ENCODE results near the gene PANK2. TPM values are rescaled to one million over a fixed set of nuclear protein-coding genes. Genes with fewer than 3 reads are reported as not detected.

Gene PANK2
- total RNA-seq, 1 experiment from 2014 or later: 62.7 TPM

DNA sequence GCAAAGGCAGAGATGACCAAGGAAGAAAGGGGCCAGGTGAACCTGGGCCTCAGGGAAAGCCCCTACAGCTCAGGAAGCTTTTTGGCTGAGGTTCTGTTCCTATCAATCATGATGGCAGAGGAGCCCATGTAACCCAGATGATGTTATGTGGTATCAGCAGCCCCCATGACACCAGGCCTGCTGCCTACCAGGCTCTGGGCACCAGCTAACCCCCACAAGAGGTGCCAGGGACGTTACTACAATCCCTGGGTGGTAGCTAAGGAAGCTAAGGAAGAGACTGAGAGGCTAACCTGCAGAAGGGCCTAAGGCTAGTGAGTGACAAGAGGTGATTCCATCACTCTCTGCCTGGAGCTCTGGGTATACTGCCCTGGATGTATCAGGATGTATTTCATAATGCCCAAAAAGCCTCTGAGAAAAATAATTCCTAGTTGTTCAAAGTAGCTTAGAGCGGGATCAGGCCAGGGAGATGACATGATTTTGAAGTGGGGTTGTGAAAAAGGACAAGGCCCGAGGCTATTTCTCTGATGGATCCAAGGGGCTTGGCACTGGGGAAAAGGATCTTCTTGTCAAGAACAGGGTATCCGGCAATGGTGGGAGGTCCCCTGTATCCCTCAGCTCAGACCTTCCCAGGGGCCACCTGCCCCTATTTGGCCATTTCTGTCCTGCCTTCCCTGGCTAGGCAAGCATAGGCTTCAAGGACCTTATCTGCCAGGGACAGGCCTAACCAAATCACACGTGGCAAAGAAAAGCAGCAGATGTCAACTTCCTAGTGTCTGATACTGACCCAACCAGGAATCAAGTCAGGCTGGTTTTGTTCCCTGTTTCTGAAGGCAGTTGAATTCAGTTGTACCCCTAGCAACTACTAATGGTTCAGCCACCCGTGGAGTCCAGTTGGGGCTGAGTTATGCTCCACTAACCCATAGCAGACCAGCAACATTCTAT, 41.3 kb downstream of the PANK2 start (continued):
- TF ChIP-seq ZNF396 (CRISPR knock-in tag; IDR thresholded peaks at IDR 0.05; ENCODE audit: borderline replicate concordance) (no peak), EMX1 (CRISPR knock-in tag; IDR thresholded peaks at IDR 0.05) (peak; percentile 58; the same call in 1 of the 2 replicates), ZNF121 (CRISPR knock-in tag; IDR thresholded peaks at IDR 0.05) (no peak), JUN (CRISPR knock-in tag; IDR thresholded peaks at IDR 0.05) (no peak), JAZF1 (CRISPR knock-in tag; IDR thresholded peaks at IDR 0.05) (no peak), GRHL2 (CRISPR knock-in tag; IDR thresholded peaks at IDR 0.05; ENCODE audit: insufficient replicate concordance, severe bottlenecking) (no peak), CREM (CRISPR knock-in tag; IDR thresholded peaks at IDR 0.05) (no peak), RELA (CRISPR knock-in tag; IDR thresholded peaks at IDR 0.05; ENCODE audit: borderline replicate concordance) (no peak), FOXK1 (CRISPR knock-in tag; IDR thresholded peaks at IDR 0.05) (no peak), NR2C2 (CRISPR knock-in tag; IDR thresholded peaks at IDR 0.05) (no peak), ZNF671 (CRISPR knock-in tag; IDR thresholded peaks at IDR 0.05) (peak; percentile 88; the same call in 1 of the 2 replicates)
- TF ChIP-seq, protein P1, sequence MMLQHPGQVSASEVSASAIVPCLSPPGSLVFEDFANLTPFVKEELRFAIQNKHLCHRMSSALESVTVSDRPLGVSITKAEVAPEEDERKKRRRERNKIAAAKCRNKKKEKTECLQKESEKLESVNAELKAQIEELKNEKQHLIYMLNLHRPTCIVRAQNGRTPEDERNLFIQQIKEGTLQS (CRISPR knock-in tag; conservative IDR thresholded peaks at IDR 0.05): no peak
- TF ChIP-seq, protein P2, sequence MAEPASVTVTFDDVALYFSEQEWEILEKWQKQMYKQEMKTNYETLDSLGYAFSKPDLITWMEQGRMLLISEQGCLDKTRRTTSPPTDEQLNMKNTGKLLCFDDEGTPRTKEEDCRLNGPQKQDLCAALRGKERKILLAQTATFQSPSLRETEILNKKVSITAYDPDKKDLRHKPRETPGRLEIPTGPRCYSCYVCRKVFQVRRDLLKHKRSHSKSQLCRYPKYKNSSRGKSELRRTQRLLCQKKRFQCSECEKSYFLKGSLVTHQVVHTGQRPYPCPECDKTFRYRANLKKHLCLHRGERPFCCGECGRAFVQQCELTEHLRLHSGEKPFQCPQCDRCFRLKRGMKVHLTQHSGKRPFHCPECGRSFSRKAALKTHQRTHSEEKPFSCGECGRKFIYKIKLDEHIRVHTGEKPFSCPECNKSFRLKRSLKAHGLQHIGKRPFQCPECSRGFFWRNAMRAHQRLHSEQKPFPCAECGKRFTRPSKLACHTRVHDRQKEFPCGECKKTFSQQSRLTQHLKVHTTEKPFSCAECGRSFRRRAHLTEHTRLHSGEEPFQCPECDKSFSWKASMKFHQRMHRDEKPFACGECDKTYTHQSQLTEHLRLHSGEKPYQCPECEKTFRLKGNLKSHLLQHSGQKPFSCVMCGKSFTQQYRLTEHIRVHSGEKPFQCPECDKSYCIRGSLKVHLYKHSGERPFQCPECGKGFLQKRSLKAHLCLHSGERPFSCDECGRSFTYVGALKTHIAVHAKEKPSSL (CRISPR knock-in tag; conservative IDR thresholded peaks at IDR 0.05): 0 out of 2 replicates have a peak, but pooled peaks have one; percentile 12
- TF ChIP-seq, protein P3, sequence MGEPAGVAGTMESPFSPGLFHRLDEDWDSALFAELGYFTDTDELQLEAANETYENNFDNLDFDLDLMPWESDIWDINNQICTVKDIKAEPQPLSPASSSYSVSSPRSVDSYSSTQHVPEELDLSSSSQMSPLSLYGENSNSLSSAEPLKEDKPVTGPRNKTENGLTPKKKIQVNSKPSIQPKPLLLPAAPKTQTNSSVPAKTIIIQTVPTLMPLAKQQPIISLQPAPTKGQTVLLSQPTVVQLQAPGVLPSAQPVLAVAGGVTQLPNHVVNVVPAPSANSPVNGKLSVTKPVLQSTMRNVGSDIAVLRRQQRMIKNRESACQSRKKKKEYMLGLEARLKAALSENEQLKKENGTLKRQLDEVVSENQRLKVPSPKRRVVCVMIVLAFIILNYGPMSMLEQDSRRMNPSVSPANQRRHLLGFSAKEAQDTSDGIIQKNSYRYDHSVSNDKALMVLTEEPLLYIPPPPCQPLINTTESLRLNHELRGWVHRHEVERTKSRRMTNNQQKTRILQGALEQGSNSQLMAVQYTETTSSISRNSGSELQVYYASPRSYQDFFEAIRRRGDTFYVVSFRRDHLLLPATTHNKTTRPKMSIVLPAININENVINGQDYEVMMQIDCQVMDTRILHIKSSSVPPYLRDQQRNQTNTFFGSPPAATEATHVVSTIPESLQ (CRISPR knock-in tag; IDR thresholded peaks at IDR 0.05): no peak

DNA sequence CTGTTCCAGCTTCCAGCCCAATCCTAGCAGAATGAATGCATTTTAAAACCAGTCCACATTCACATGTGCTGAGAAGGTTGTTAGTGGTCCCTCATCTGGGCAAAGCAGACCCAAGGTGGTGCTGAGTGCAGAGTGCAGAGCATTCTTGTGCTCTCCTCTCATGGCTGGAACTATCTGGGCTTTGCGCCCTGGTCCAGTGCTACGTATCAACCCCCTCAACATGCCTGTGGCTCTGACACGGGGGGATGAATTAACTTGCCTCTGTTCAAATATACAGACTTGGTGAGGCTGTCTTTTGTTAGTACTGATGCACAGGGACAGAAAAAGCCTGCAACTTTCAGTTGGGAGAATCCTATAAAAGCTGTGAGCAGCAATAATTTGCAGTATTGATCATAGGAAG, 42.5 kb downstream of the PANK2 start:
- Mint-ChIP-seq H3K4me3 (no peak overlapping the region), H3K9me3 (no peaks in the 10 kb centered on the region), H3K27ac (no peak overlapping the region), H3K27me3 (ENCODE audit: low read depth) (no peaks in the 10 kb centered on the region), H3K36me3 (peaks cover 7% of the 10 kb centered on the region; the same call in 1 of the 2 replicates), H3K4me1 (peaks cover 16% of the 10 kb centered on the region)
- ATAC-seq (no peak), DNase-seq (ENCODE audit: low spot score) (no peak)
- CTCF ChIA-PET: no interaction called here
- POLR2A ChIA-PET: no interaction called here
- TF ChIP-seq OVOL2 (CRISPR knock-in tag; IDR thresholded peaks at IDR 0.05; ENCODE audit: borderline replicate concordance) (no peak), CBFB (CRISPR knock-in tag; IDR thresholded peaks at IDR 0.05; ENCODE audit: low read depth) (no peak), TEAD1 (CRISPR knock-in tag; IDR thresholded peaks at IDR 0.05) (no peak), FOXK1 (CRISPR knock-in tag; IDR thresholded peaks at IDR 0.05) (no peak), SMAD4 (CRISPR knock-in tag; IDR thresholded peaks at IDR 0.05) (no peak), CREB1 (CRISPR knock-in tag; IDR thresholded peaks at IDR 0.05) (no peak), ATF1 (CRISPR knock-in tag; IDR thresholded peaks at IDR 0.05) (no peak), NFE2L1 (CRISPR knock-in tag; IDR thresholded peaks at IDR 0.05) (no peak)
- TF ChIP-seq, protein P4, sequence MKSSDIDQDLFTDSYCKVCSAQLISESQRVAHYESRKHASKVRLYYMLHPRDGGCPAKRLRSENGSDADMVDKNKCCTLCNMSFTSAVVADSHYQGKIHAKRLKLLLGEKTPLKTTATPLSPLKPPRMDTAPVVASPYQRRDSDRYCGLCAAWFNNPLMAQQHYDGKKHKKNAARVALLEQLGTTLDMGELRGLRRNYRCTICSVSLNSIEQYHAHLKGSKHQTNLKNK (CRISPR knock-in tag; IDR thresholded peaks at IDR 0.05): no peak
- TF ChIP-seq, protein P5, sequence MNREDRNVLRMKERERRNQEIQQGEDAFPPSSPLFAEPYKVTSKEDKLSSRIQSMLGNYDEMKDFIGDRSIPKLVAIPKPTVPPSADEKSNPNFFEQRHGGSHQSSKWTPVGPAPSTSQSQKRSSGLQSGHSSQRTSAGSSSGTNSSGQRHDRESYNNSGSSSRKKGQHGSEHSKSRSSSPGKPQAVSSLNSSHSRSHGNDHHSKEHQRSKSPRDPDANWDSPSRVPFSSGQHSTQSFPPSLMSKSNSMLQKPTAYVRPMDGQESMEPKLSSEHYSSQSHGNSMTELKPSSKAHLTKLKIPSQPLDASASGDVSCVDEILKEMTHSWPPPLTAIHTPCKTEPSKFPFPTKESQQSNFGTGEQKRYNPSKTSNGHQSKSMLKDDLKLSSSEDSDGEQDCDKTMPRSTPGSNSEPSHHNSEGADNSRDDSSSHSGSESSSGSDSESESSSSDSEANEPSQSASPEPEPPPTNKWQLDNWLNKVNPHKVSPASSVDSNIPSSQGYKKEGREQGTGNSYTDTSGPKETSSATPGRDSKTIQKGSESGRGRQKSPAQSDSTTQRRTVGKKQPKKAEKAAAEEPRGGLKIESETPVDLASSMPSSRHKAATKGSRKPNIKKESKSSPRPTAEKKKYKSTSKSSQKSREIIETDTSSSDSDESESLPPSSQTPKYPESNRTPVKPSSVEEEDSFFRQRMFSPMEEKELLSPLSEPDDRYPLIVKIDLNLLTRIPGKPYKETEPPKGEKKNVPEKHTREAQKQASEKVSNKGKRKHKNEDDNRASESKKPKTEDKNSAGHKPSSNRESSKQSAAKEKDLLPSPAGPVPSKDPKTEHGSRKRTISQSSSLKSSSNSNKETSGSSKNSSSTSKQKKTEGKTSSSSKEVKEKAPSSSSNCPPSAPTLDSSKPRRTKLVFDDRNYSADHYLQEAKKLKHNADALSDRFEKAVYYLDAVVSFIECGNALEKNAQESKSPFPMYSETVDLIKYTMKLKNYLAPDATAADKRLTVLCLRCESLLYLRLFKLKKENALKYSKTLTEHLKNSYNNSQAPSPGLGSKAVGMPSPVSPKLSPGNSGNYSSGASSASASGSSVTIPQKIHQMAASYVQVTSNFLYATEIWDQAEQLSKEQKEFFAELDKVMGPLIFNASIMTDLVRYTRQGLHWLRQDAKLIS (CRISPR knock-in tag; IDR thresholded peaks at IDR 0.05; ENCODE audit: borderline replicate concordance): no peak
- TF ChIP-seq, protein P6, sequence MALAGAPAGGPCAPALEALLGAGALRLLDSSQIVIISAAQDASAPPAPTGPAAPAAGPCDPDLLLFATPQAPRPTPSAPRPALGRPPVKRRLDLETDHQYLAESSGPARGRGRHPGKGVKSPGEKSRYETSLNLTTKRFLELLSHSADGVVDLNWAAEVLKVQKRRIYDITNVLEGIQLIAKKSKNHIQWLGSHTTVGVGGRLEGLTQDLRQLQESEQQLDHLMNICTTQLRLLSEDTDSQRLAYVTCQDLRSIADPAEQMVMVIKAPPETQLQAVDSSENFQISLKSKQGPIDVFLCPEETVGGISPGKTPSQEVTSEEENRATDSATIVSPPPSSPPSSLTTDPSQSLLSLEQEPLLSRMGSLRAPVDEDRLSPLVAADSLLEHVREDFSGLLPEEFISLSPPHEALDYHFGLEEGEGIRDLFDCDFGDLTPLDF (CRISPR knock-in tag; IDR thresholded peaks at IDR 0.05): no peak
- TF ChIP-seq, protein P7, sequence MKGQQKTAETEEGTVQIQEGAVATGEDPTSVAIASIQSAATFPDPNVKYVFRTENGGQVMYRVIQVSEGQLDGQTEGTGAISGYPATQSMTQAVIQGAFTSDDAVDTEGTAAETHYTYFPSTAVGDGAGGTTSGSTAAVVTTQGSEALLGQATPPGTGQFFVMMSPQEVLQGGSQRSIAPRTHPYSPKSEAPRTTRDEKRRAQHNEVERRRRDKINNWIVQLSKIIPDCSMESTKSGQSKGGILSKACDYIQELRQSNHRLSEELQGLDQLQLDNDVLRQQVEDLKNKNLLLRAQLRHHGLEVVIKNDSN (CRISPR knock-in tag; IDR thresholded peaks at IDR 0.05): no peak
